Stimulated activated CD4-positive, alpha-beta T cell treated with anti-CD3 and anti-CD28 coated beads, Interleukin-4, amount 100 ng/mL, for 48 hours (primary cell): ENCODE data around the gene EEFSEC.
"Not testable (repeated sequence)": the region's sequence is repeated elsewhere in the genome, so short reads cannot be mapped to it uniquely, and the experiment has no call there.

ENCODE experiments used
- DNase-seq, 2 donors: peaks; one replicate each; pipeline ENCODE4 v3.0.0-alpha.2; 2020; ENCODE audit warnings: low read depth in 2 of 2

Gene EEFSEC

DNA sequence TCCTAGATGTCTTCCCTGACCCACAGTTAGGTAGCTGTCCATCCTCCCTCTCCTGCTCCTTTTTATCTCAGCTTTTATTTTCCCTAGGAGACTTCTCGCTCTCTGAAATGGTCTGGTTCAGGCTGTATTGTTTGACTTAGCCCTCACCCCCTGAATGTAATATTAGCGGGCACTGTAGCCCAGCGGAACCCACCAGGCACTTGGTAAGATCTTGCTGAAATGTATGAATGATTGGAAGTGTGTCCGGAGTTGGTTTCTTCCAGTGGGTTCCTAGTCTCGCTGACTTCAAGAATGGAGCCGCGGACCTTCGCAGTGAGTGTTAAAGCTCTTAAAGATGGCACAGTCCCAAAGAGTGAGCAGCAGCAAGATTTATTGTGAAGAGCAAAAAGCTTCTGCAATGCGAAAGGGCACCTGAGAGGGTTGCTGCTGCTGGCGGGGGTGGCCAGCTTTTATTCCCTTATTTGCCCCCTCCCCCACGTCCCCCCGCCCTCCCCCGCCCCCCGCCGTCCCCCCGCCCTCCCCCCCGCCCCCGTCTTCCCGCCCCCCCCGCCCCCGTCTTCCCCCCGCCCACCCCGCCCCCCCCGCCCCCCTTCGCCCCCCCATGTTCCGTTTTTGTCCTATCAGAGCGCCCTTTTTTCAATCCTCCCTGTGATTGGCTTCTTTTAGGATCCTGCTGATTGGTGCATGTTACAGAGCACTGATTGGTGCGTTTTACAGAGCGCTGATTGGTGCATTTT, 694 bp upstream of the EEFSEC start:
- no peak for DNase-seq

DNA sequence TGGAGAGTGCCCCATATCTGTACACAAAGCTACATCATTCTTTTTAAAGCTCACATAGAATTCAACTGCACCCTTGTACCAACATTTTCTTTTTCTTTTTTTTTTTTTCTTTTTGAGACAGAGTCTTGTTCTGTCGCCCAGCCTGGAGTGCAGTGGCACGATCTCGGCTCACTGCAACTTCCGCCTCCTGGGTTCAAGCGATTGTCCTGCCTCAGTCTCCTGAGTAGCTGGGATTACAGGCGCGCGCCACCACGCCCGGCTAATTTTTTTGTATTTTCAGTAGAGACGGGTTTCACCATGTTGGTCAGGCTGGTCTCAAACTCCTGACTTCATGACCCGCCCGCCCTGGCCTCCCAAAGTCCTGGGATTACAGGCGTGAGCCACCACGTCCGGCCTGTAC, 1.1 kb downstream of the EEFSEC start:
- DNase-seq = not testable (repeated sequence)

GRCh38 chr3:128155616-128156360, 2.5 kb downstream of the EEFSEC start:
- no peak for DNase-seq

- DNase-seq = no peak
These were observed 7.4 kb downstream of the EEFSEC start for GRCh38 chr3:128160661-128161060.

DNA sequence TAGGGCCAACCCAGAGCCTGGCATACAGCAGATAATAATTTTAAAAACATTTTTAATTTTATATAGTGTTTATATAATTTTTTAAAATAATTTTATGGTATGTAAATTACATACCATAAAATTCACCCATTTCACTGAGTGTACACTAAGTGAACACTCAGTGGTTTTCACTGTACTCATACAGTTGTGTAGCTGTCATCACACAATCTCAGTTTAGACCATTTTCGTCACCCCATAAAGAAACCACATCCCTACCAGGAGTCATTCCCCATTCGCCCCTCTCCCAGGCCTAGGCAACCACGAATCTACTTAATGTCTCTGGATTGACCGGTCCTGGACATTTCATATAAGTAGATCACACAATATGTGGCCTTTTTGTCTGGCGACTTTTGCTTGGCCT, 10.2 kb downstream of the EEFSEC start:
- no peak for DNase-seq

DNA sequence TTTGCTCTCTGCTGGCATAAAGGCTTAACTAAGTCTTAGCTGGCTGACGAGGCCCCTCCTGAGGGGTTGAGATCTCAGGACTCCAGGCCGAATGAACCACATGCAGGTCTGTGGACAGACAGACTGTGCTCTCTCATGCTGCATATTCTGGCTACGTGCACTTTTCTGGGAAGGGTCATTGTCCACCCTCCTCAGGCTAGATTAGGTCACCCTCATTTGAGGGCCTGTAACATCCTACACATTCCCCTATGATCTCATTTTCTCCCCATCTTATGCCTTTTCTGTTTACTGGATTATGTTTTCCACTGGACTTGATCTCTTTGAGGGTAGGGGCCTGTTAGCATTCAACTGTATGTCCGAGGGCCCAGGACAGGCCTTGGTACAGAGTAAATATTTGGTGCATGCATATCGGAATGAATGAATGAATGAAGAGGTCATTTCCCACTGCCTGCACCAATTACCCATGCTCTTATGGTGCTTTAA, 13.7 kb downstream of the EEFSEC start:
- no peak for DNase-seq

GRCh38 chr3:128167646-128167972, 14.3 kb downstream of the EEFSEC start:
- DNase-seq = no peak

GRCh38 chr3:128167973-128168674, 14.8 kb downstream of the EEFSEC start:
- no peak for DNase-seq

GRCh38 chr3:128168836-128169235, 15.6 kb downstream of the EEFSEC start:
- no peak for DNase-seq

- no peak for DNase-seq
These were observed 17.7 kb downstream of the EEFSEC start for GRCh38 chr3:128170866-128171516.

- no peak for DNase-seq
These were observed 19.9 kb downstream of the EEFSEC start for GRCh38 chr3:128173200-128173599.

GRCh38 chr3:128173849-128174248, 20.6 kb downstream of the EEFSEC start:
- no peak for DNase-seq

DNA sequence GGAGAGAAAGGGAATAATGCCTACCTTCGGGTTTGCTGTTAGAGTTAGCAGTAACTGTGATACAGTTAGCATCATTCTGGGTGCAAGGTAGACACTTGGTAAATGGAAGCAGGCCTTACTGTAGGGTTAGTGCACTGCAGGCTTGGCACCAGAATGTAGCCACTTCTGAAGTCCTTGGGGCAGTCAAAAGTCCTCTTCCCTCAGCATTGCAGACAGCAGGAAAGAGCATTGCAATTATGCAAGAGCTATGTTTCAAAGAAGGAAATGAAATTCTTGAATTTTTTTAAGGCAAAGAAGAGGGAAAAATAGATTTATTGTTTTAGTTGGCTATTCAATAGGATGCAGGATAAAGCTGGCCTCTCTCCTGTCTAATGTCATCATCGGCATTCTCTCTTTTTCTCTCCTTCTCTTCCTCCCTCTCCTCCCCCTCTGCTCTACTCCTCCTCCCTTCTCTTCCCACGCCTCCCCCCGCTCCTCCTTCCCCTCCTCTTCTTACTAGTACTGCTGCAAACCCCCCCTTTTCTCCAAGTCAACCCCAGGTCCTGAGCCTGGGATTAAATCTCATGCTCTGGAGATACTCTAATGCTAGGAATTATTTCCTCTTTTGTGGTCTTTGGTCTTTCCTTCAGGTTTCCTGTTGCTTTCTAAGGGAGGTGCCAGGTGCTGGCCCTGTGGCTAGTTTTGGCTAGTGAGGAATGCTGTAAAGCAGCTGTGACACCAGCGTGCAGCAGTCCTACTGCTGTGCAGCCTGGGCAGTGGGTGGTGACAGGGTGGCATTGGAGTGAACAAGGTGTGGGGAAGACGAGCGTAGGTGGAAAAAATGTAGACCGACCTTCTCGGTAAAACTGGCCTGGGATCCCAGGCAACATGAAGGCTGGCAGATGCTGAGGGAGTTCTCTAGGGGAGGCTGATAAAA, 21.7 kb downstream of the EEFSEC start:
- DNase-seq = no peak

- no peak for DNase-seq
These were observed 22.5 kb downstream of the EEFSEC start for GRCh38 chr3:128175768-128176167.

GRCh38 chr3:128176276-128176833, 23.1 kb downstream of the EEFSEC start:
- DNase-seq = no peak

DNA sequence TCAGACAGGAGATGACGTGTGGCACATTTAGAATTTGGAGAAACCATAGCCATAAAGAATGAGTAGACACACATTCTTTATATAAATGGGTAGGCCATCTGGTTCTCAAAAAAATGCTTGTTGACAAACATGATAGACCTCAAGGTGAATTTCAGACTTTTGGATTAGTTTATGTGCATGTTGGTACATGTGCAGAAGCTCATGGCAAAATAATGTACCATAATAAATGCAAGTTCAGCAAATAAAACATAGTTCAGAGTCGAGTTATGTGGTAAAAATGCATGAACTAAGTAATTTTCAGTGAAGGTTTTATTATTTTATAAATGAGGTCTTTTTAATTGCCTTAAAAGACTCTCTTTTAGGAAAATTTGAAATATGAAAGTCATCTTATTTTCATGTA, 24.6 kb downstream of the EEFSEC start:
- no peak for DNase-seq

DNA sequence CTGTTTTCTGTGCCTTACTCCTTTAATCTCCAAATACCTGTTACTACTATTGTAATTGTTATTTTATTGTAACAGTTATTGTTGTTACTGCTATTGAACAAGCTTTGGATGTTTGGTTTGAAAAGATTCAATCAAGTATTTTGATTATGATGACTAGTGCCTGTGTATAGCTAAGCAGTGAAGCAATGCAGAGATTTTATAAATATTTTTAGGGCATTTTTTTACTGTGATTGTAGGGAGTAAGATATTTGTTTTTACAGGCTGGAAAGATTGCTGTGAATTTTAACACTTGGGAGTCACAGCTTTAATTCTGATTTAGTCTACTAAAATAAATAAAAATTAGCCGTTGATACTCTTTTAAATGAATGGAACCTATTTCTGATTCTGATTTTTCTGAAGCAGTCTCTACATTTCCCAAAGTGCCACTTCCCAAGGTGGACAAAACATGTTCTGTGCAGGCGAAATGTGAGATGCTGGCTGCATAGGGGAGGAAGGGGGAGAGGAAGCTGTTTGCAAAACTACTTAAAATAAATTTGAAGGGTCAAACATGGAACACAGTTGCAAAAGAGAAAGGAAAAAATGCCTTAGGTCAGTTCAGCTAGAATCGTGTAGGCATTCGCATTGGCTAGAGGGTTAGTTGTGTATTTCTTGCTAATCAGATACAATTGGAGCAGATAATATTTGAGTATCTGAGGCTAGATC, 25.7 kb downstream of the EEFSEC start:
- DNase-seq = no peak

DNA sequence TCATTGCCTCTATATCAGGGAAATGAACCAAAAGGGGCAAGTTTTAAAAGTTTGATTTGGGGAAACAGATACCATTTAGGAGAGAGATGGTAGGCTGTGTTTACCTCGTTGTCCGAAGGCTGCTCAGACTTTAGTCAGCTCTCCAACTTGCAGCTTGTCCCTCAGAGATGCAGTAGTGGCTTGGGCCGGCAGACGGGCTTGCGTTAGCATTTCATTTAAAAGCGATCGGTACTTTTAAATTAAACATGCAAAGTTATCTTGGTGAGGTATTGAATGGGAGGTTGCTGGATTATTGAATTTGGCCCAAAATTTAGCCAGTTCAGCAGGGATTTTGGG, 26.2 kb downstream of the EEFSEC start:
- no peak for DNase-seq

- DNase-seq = no peak
These were observed 27.2 kb downstream of the EEFSEC start for GRCh38 chr3:128180436-128180835.

DNA sequence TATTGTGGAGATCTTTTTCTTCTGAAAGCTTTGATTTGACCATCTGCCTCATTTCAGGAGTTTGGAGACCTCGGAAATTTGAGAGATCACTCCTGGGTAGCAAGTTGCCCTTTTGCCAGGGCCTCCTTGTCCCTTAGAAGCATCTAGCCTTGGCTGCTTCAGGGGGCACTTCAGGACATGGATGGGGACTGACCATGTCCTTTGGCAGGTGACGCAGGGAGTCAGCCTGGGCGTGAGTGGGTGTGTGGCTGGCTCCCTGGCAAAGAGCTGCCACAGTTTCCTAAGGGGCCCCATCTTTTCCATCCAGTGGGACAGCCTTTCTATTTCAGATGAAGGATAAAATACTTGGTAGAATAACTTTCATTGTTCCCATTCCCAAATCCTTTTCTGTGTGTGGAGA, 27.6 kb downstream of the EEFSEC start:
- no peak for DNase-seq
